T-helper 2 cell treated with Interferon-gamma antibody and Interleukin-4, amounts not matched to agents 5 μg/mL and 100 μg/mL, for 36 hours (primary cell): Measurements from ENCODE around the gene FBXL13.

Experiments
- DNase-seq: peaks from one replicate; pipeline ENCODE4 v3.0.0; 2021; ENCODE audit warnings: low spot score
- H3K27ac Mint-ChIP-seq: one replicate; pipeline ENCODE4 v1.8.0; 2021; ENCODE audit warnings: mild to moderate bottlenecking, mixed read lengths
- H3K27me3 Mint-ChIP-seq: one replicate; pipeline ENCODE4 v1.8.0; 2021; ENCODE audit warnings: low read depth, mixed read lengths
- H3K36me3 Mint-ChIP-seq: one replicate; pipeline ENCODE4 v1.8.0; 2021; ENCODE audit warnings: low read depth, mixed read lengths
- H3K4me1 Mint-ChIP-seq: one replicate; pipeline ENCODE4 v1.8.0; 2021; ENCODE audit warnings: low read depth, mixed read lengths
- H3K4me3 Mint-ChIP-seq: one replicate; pipeline ENCODE4 v1.8.0; 2022; ENCODE audit warnings: mild to moderate bottlenecking, moderate library complexity, mixed read lengths
- H3K9me3 Mint-ChIP-seq: one replicate; pipeline ENCODE4 v1.8.0; 2021; ENCODE audit warnings: mixed read lengths

The FBXL13 gene

DNA sequence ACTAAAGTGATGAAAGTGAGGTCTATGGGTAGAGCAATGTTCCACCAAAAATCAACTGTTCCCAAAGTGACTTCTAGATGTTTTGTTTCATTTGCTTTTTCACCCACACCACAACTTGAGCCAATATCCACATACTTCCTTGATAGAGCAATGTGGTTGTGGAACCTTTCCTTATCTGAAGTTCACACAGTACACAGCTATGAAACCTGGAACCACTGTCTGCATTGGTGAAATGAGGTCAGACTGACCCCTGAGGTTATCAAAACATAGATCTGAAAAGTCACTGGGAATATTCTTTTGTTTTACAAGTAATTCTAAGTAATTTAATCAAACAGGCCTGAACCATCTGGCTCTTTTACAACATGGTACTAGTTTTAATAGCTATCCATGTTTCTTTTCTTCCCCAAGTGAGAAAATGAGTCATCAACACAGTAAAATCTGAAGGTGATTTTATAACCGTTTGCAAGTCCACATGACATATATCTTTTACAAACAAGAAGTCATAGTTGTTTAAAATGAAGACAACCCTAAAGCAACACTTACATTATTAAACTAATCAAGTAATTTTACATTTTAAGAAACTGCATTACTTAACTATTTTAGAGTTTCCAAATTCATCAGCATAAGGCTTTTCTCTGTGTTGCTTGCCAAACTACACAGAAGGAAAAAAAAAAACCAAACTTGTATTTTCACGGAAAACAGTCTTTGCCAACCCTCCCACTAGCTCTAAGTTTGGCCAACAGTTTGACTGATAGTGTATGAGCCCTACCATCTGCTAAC, 81.5 kb downstream of the FBXL13 start:
- no peaks in the 10 kb centered on the region for H3K27me3 Mint-ChIP-seq
- no peak overlapping the region for H3K27ac Mint-ChIP-seq
- DNase-seq: no peak
- H3K4me1 Mint-ChIP-seq: no peaks in the 10 kb centered on the region
- H3K36me3 Mint-ChIP-seq: no peaks in the 10 kb centered on the region
- no peaks in the 10 kb centered on the region for H3K9me3 Mint-ChIP-seq
- no peak overlapping the region for H3K4me3 Mint-ChIP-seq

- H3K27ac Mint-ChIP-seq: no peak overlapping the region
- no peak overlapping the region for H3K4me3 Mint-ChIP-seq
- H3K36me3 Mint-ChIP-seq: no peaks in the 10 kb centered on the region
- no peak for DNase-seq
- no peaks in the 10 kb centered on the region for H3K4me1 Mint-ChIP-seq
- H3K27me3 Mint-ChIP-seq: no peaks in the 10 kb centered on the region
- H3K9me3 Mint-ChIP-seq: no peaks in the 10 kb centered on the region
Measured at GRCh38 chr7:102992509-102992937, 82.1 kb downstream of the FBXL13 start.

DNA sequence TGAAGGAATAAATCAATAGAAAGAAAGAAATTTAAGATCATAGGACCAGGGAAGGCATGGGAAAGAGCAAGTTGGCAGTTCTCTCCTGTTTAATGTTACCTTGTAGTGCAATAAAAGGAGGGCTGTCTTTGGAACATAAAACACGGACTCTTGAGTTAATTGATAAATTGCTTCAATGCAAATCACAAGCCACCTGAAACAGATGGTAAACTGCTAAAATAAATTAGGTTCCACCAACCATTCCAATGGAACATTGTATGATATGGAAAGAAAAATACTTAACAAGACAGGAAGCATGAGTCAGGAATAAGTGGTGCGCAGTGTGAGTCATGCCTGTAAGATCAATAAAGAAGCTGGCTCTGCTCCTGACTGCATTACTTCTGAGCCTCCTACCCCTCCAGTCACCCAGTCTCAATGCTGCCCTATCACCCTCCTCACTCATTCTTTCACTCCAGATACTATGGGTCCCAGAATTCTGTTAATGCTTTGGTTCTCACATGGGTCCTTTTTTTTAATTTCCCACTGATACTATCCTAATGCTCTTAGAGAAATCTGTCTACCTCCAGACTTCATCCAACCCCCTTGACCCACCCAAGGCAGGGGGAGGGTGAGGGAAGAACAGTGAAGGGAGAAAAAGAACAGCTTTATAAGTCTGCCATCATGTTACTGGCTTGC, 82.9 kb downstream of the FBXL13 start:
- no peak for DNase-seq
- Mint-ChIP-seq H3K27me3 (no peaks in the 10 kb centered on the region), H3K4me1 (no peaks in the 10 kb centered on the region), H3K27ac (no peak overlapping the region), H3K9me3 (no peaks in the 10 kb centered on the region), H3K4me3 (no peak overlapping the region), H3K36me3 (no peaks in the 10 kb centered on the region)

DNA sequence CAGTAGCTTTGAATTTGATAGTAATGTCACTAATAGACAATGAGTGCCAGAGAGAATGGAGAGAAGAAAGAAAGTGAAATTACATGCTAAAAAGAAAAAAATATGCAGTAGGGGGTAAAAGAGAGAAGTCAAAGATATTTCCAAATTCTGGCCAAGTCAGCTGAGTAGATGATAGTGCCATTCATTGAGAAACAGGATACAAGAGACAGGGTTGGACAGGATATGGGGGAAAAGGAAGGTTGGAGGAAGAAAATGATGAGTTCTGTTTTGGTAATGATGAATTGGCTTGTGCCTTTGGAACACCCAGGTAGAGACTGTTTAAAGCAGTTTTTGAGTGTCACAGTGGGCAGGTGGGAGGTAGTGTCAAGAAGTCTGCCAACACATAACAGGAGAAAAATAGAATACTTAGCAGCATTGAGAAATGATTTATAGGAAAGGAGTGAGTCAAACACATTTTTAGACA, 83.5 kb downstream of the FBXL13 start:
- no peaks in the 10 kb centered on the region for H3K4me1 Mint-ChIP-seq
- no peak overlapping the region for H3K27ac Mint-ChIP-seq
- H3K9me3 Mint-ChIP-seq: no peaks in the 10 kb centered on the region
- no peaks in the 10 kb centered on the region for H3K36me3 Mint-ChIP-seq
- no peak overlapping the region for H3K4me3 Mint-ChIP-seq
- DNase-seq: no peak
- H3K27me3 Mint-ChIP-seq: no peaks in the 10 kb centered on the region

DNA sequence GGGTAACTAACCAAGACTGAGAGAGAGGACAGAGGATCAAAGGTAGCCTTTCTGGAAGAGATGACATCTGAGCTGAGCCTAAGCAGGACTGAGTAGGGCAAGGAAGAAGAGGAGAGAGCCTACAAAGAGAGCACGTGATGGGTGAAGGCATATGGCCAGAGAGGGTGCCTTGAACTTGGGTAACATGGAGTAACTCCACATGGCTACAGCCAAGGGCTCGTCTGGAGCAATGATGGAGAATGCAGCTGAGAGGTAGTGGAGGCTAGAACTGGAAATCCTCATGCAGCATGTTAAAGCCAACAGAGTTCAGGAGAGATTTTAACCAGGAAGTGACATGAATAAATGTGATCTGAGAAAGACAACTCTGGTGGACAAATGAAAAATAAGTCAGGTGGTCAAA, 84.0 kb downstream of the FBXL13 start:
- Mint-ChIP-seq H3K27me3 (no peaks in the 10 kb centered on the region), H3K4me1 (no peaks in the 10 kb centered on the region), H3K4me3 (no peak overlapping the region), H3K27ac (no peak overlapping the region), H3K36me3 (no peaks in the 10 kb centered on the region), H3K9me3 (no peaks in the 10 kb centered on the region)
- no peak for DNase-seq

DNA sequence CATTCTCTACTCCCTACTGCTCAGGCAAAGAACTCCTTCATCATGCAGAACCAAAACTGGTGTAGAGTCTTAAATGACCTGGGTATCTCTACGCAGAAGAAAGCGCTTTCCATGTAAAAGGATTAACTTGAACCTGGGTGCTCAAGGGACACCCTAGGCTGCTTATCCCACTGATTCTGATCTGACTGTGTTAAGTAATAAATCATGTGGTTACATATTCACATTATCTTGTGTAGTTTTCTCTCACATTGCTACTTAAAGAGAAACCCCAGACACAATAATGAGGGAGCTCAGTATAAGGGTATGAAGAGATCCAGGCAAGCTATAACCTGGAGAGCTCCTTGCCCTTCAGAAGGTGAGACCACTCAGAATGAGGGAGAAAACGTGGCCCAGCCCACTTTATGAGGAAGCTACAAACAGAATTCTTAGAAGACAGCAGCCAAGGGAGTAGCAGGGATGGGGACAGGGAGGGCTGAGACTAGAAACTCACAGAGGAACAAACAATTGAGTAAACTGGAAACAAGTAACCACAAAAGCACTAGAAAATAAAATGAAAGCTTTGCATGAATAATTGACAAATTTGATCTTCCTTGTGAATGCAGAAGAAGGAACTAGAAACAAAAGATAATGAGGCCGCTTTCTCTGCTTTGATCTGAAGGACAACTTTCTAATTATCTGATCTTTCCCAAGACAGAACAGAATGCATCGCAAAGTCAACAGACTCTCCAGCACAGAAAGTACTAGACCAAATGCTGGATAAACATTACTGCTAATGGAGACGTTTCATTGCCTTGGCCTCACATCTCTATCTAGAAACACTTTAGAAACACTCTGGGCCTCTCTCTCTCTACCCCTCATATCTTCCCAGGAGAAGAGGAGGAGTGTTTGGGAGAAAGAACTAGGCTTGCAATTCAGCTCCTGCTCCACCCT, 85.7 kb downstream of the FBXL13 start:
- H3K4me1 Mint-ChIP-seq: no peaks in the 10 kb centered on the region
- DNase-seq: no peak
- no peaks in the 10 kb centered on the region for H3K27me3 Mint-ChIP-seq
- H3K4me3 Mint-ChIP-seq: no peak overlapping the region
- H3K27ac Mint-ChIP-seq: no peak overlapping the region
- no peaks in the 10 kb centered on the region for H3K9me3 Mint-ChIP-seq
- no peaks in the 10 kb centered on the region for H3K36me3 Mint-ChIP-seq

DNA sequence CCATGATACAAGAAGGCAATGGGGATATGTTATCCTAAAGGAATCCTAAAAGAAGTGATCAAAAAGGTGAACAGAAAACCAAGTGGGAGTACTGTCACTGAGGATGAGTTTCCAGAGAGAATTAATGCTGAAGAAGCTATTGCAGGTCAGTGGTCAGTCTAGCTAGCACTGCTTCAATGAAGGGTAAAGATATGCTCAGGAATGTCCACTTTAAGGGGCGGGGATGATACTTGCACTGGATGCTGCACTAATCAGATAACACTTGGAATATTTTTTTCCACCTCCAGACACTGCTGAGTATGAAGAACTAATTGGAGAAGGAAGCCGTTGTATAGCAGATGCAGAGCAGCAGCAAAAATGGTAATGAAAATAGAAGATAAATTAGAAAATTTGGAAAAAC, 86.5 kb downstream of the FBXL13 start:
- no peaks in the 10 kb centered on the region for H3K27me3 Mint-ChIP-seq
- no peaks in the 10 kb centered on the region for H3K9me3 Mint-ChIP-seq
- DNase-seq: no peak
- no peaks in the 10 kb centered on the region for H3K36me3 Mint-ChIP-seq
- H3K4me3 Mint-ChIP-seq: no peak overlapping the region
- H3K27ac Mint-ChIP-seq: no peak overlapping the region
- no peaks in the 10 kb centered on the region for H3K4me1 Mint-ChIP-seq

- Mint-ChIP-seq H3K9me3 (no peaks in the 10 kb centered on the region), H3K27me3 (no peaks in the 10 kb centered on the region)
Measured at GRCh38 chr7:102985176-102985783, 89.3 kb downstream of the FBXL13 start.

DNA sequence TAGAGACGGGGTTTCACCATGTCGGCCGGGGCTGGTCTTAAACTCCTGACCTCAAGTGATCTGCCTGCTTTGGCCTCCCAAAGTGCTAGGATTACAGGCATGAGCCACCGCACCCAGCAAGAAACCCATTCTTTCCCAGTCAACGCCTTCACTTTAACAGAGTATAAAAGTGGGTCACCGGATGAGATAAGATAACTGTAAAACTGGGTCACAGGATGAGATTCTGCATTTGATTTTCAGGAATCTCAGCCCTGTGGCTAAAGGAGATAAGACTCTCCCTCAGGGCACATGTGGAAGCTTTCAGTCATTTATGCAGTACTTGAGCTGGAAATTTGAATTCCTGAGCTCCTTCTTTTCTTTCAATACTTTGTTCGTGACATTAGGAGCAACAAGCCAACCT, 91.0 kb downstream of the FBXL13 start:
- Mint-ChIP-seq H3K36me3 (no peaks in the 10 kb centered on the region), H3K27ac (no peak overlapping the region), H3K4me3 (no peak overlapping the region), H3K9me3 (no peaks in the 10 kb centered on the region), H3K4me1 (no peaks in the 10 kb centered on the region), H3K27me3 (no peaks in the 10 kb centered on the region)
- no peak for DNase-seq

More at GRCh38 chr7:102985176-102985783, 89.3 kb downstream of the FBXL13 start:
- Mint-ChIP-seq H3K27ac (no peak overlapping the region), H3K4me3 (no peak overlapping the region), H3K36me3 (no peaks in the 10 kb centered on the region), H3K4me1 (no peaks in the 10 kb centered on the region)
- no peak for DNase-seq

DNA sequence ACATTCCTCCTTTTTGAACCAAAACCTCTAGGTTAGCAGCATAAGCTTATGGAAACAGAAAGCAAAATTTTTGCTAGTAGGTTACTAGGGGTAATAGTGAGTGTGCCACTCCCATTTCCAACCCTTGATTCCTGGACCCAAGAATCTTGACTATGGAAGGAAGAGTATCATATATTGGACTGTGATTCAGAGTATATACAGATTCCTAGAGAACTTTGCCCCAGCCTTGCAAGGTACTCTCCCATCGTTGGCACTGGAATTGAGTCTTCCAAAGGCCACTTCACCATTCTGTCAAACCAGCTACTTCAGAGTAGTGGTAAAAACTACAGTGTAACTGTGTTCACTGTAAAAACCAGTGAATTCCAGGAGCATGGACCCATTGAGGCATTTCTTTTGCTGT, 92.4 kb downstream of the FBXL13 start:
- Mint-ChIP-seq H3K36me3 (no peaks in the 10 kb centered on the region), H3K4me3 (no peak overlapping the region), H3K4me1 (no peaks in the 10 kb centered on the region), H3K27me3 (no peaks in the 10 kb centered on the region), H3K27ac (no peak overlapping the region), H3K9me3 (no peaks in the 10 kb centered on the region)
- no peak for DNase-seq

GRCh38 chr7:102981451-102981850, 93.1 kb downstream of the FBXL13 start:
- H3K27me3 Mint-ChIP-seq: no peaks in the 10 kb centered on the region
- H3K4me3 Mint-ChIP-seq: no peak overlapping the region
- H3K36me3 Mint-ChIP-seq: no peaks in the 10 kb centered on the region
- no peaks in the 10 kb centered on the region for H3K4me1 Mint-ChIP-seq
- H3K9me3 Mint-ChIP-seq: no peaks in the 10 kb centered on the region
- no peak overlapping the region for H3K27ac Mint-ChIP-seq
- no peak for DNase-seq

DNA sequence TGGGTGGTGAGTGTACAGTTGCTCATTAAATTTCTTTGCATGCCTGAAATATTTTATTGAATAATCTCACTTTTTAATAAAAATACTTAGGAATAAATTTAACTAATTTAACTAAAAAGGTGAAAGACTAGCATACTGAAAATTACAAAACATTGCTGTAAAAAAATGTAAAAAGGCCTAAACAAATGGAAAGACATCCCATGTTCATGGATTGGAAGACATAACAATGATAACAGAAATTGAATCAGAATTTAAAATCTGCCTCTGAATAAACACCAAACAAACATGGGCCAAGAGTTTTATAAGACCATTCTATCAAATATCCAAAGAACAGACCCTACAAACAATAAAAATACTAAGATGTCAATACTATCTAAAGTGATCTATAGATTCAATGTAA, 94.9 kb downstream of the FBXL13 start:
- Mint-ChIP-seq H3K4me1 (no peaks in the 10 kb centered on the region), H3K27ac (no peak overlapping the region), H3K27me3 (no peaks in the 10 kb centered on the region), H3K4me3 (no peak overlapping the region), H3K9me3 (no peaks in the 10 kb centered on the region), H3K36me3 (no peaks in the 10 kb centered on the region)
- DNase-seq: no peak

DNA sequence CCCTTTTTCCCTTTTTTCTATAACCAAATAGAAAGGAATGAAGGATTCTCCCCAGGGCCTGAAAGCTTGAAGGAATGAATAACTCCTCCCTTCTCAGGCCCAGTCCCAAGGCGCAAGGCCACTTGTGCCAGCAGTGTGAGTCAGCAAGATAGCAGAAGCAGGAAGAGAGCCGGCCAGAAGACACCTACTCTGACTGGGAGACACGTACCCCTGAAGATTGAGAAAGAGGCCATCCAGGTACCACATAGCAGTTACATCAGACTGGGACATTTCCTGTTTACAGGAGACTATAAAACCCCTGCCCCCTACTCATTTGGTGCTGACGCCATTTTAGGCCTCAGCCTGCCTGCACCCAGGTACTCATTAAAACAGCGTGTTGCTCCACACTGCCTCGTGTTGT, 96.3 kb downstream of the FBXL13 start:
- Mint-ChIP-seq H3K4me3 (no peak overlapping the region), H3K36me3 (no peaks in the 10 kb centered on the region), H3K27me3 (no peaks in the 10 kb centered on the region), H3K9me3 (no peaks in the 10 kb centered on the region), H3K27ac (no peak overlapping the region), H3K4me1 (no peaks in the 10 kb centered on the region)
- DNase-seq: no peak
